Thymus (tissue), 11 donors: ENCODE results near the gene ZNF691. TPM values are rescaled to one million over a fixed set of nuclear protein-coding genes. Genes with fewer than 3 reads are reported as not detected.

Experiments
- DNase-seq, 9 donors: peaks; one replicate each; pipeline ENCODE4 v3.0.0-alpha.2; 2013; ENCODE audit warnings: low spot score in 9 of 9, low read depth in 6 of 9, missing footprints in 1 of 9
- H3K27ac ChIP-seq, 2 donors: one replicate each; pipeline ENCODE4 v1.5.1; 2013; ENCODE audit warnings: control low read depth in 1 of 2, low read depth in 1 of 2, low read length in 1 of 2, mild to moderate bottlenecking in 1 of 2, moderate library complexity in 1 of 2
- H3K27me3 ChIP-seq, 2 donors: one replicate each; pipeline ENCODE4 v1.5.1; 2013; ENCODE audit warnings: low read length in 1 of 2; ENCODE audit not compliant: control insufficient read depth in 2 of 2, insufficient read depth in 1 of 2
- H3K36me3 ChIP-seq, 2 donors: one replicate each; pipeline ENCODE4 v1.5.1; 2013; ENCODE audit warnings: low read length in 1 of 2, mild to moderate bottlenecking in 1 of 2, moderate library complexity in 1 of 2; ENCODE audit not compliant: control insufficient read depth in 2 of 2, insufficient read depth in 2 of 2
- H3K4me1 ChIP-seq, 2 donors: one replicate each; pipeline ENCODE4 v1.5.1; 2013; ENCODE audit warnings: low read length in 2 of 2; ENCODE audit not compliant: control insufficient read depth in 2 of 2, insufficient read depth in 2 of 2
- H3K4me3 ChIP-seq, 2 donors: one replicate each; pipeline ENCODE4 v1.5.1; 2013; ENCODE audit warnings: low read length in 2 of 2, control low read depth in 1 of 2, mild to moderate bottlenecking in 1 of 2
- H3K9me3 ChIP-seq, 2 donors: one replicate each; pipeline ENCODE4 v1.5.1; 2013; ENCODE audit warnings: low read length in 1 of 2, mild to moderate bottlenecking in 1 of 2; ENCODE audit not compliant: control insufficient read depth in 2 of 2, insufficient read depth in 1 of 2
- WGBS: extraction: QIAGEN DNeasy Blood & Tissue Kit; methylation state at CpG from one replicate; pipeline ENCODE4 v1.1.7; 2013; 5-methylcytosine and 5-hydroxymethylcytosine counted together
- polyA plus RNA-seq: library from polyadenylated mRNA; stranded (reverse); fragments of 200-250 nt; gene quantifications from one replicate; pipeline ENCODE4 v1.2.3, GENCODE V29; 2013
- total RNA-seq: library from RNA; stranded (reverse); fragments of 120-200 nt; gene quantifications from one replicate; pipeline ENCODE4 v1.2.4, GENCODE V29; 2013
- donor health status: healthy.

The ZNF691 gene
- total and polyA plus RNA-seq, 2 donors: 12.5 to 18.7 TPM

DNA sequence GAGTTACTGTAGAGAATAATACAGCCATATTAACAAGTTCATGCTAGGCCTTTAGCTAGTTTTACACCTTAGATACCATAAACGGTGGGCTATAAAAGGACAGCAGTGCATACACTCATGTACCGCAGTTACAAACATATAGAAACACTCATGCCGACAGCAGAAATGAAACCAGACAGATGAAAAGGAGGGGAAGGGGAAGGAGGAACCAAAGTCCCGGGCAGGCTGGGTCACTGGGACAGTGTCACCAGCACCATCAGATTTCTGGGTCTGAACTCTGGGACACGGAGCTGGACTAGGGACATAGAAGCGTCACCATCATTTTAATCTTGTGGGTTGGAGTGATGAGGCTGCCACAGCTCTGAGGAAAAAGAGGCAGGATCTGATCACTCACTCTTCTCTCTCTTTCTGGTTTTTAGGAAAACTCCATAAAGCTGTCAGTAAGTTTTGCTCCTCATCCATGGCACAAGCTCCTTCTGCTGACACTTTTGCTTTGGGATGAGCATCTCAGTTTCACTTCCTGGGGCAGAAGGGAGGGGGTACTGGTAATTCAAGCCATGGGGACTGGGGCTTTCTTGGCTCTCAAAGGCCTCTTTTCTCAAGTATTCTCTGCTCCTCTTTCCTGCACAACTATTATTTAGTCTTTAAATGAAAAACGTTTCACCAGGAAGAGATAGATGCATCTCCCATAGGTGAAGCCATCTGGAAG is 7.8 kb upstream of the ZNF691 start:
- Histone ChIP-seq H3K4me3 (no peak overlapping the region), H3K4me1 (no peaks in the 10 kb centered on the region), H3K9me3 (no peaks in the 10 kb centered on the region), H3K27ac (no peak overlapping the region), H3K27me3 (no peaks in the 10 kb centered on the region), H3K36me3 (peaks cover 0 to 3% of the 10 kb centered on the region in 2 donors)
- DNase-seq: no peak
- WGBS: 92% methylated on average over 7 of the region's 7 CpGs

DNA sequence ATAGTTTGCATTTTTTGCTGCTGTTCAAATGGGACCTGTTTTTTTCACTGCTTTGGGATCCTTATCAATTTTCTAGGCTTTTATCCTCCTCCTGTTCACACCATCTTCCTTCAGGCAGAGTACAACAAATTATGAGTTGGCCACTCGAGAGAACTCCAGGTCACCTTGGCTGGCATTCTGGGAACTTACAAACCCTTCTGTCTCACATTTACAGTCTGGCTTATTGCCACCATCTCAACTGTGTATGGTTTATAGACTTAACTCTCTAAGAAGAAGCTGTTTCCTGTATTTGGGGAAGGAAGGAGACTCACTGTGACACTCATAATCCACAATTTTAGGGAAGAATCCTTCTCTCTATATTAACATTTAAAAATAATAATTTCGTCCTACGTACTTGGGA is 5.4 kb upstream of the ZNF691 start:
- no peaks in the 10 kb centered on the region for H3K27me3 ChIP-seq
- no peaks in the 10 kb centered on the region for H3K9me3 ChIP-seq
- peaks cover 5% of the 10 kb centered on the region in 2 donors for H3K4me1 ChIP-seq
- H3K27ac ChIP-seq: no peak overlapping the region
- 94% methylated on average over 3 of the region's 3 CpGs for WGBS
- H3K36me3 ChIP-seq: peaks cover 0 to 3% of the 10 kb centered on the region in 2 donors
- H3K4me3 ChIP-seq: no peak overlapping the region
- no peak for DNase-seq

DNA sequence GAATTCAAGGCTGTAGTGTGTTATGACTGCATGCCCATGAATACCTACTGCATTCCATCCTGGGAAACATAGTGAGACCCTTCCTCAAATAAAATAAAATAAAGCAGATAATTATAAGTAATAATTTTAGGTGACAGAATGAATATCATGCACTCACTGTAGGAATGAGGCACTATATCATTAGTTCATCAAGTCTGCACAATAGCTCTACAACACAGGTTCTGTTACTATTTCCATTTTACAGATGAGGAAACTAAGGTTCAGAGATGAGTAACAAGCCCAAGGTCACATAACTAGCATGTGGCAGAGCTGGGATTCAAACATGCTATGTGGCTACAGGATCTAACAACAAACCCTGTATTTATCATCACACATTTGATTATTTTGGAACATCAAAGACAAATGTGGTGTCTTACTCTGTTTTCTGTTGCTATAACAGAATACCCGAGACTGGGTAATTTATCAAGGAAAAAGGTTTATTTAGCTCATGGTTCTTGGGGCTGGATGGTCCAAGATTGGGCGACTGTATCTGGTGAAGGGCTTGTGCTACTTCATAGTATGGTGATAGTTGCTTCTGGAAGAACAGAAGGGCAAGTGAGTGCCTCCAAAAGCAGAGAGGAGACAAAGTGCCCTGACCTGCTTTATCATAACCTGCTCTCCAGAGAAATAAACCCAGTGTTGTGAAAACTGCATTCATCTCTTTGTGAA is 4.8 kb upstream of the ZNF691 start:
- Histone ChIP-seq H3K4me1 (peaks cover 6 to 7% of the 10 kb centered on the region in 2 donors), H3K4me3 (no peak overlapping the region), H3K36me3 (peaks cover 0 to 3% of the 10 kb centered on the region in 2 donors), H3K9me3 (no peaks in the 10 kb centered on the region), H3K27ac (no peak overlapping the region), H3K27me3 (no peaks in the 10 kb centered on the region)
- WGBS: 97% methylated on average over 2 of the region's 2 CpGs
- DNase-seq: no peak

DNA sequence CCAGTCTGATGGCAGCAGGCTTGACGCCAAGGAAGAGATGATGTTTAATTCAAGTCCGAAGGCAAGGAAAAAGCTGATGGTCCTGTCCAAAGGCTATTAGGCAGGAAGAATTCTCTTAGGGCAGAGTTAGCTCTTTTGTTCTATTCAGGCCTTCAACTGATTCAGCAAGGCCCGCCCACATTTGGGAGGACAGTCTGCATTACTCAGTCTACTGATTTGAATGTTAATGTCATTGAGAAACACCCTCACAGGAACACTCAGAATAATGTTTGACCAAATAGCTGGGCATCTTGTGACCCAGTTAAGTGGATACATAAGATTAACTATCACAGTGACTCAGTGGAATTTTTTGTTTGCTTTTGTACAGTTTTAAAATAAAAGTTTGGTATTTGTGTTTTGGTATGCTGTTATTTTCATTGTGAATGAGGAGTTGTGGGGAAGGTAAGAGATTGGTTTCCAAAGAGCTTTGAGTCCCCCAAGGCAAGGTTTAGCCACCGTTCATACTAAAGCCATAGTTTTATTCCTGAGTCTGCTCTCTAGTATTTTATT is 1.7 kb upstream of the ZNF691 start:
- Histone ChIP-seq H3K27ac (no peak overlapping the region), H3K9me3 (no peaks in the 10 kb centered on the region), H3K36me3 (peaks cover 3 to 9% of the 10 kb centered on the region in 2 donors), H3K4me3 (no peak overlapping the region), H3K27me3 (no peaks in the 10 kb centered on the region), H3K4me1 (peaks cover 18 to 21% of the 10 kb centered on the region in 2 donors)
- WGBS: 98% methylated on average over 4 of the region's 4 CpGs
- DNase-seq: no peak

DNA sequence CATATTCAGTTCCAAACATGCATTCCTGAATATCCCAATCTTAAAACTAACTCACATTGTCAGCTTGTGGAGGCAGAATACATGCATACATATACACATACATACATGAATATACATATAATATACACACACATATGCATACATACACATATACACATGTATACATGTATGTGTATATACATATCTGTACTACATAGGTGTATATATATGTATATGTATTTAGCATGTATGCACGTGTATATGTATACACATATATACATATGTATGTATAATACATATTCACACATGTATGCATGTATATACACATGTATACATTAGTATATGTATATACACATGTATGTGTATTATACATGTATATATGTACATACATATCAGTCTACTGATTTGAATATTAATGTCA is 1.2 kb upstream of the ZNF691 start:
- Histone ChIP-seq H3K27me3 (no peaks in the 10 kb centered on the region), H3K4me1 (peaks cover 18 to 21% of the 10 kb centered on the region in 2 donors), H3K4me3 (no peak overlapping the region), H3K36me3 (peaks cover 4 to 14% of the 10 kb centered on the region in 2 donors), H3K9me3 (no peaks in the 10 kb centered on the region), H3K27ac (no peak overlapping the region)
- no peak for DNase-seq
- 85% methylated on average over 1 of the region's 1 CpG for WGBS

DNA sequence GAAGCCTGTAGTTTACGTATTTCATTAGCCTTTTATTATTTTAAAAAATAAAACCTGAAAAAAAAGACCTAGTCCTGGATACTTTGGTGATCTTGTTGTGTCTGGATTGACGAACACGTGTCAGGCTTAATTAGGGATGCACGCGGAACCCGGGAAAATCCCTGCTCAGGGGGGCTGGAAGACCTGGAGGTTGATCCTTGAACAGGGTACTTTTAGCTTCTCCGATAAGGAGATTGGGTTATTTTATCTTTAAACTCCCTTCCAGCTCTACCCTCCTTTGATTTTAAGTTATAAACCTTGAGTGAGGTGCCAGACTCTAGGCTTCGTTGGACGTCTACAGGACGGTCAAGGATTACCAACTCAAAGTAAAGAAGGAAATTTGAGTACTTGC is 552 bp upstream of the ZNF691 start:
- Histone ChIP-seq H3K9me3 (no peaks in the 10 kb centered on the region), H3K4me1 (peaks cover 18 to 21% of the 10 kb centered on the region in 2 donors), H3K27me3 (no peaks in the 10 kb centered on the region), H3K4me3 (peak overlapping the region; percentile 68 to 87), H3K36me3 (peaks cover 5 to 21% of the 10 kb centered on the region in 2 donors), H3K27ac (no peak overlapping the region)
- 14% methylated on average over 10 of the region's 10 CpGs for WGBS
- peak in 1 of 9 donors; percentile 10 for DNase-seq

DNA sequence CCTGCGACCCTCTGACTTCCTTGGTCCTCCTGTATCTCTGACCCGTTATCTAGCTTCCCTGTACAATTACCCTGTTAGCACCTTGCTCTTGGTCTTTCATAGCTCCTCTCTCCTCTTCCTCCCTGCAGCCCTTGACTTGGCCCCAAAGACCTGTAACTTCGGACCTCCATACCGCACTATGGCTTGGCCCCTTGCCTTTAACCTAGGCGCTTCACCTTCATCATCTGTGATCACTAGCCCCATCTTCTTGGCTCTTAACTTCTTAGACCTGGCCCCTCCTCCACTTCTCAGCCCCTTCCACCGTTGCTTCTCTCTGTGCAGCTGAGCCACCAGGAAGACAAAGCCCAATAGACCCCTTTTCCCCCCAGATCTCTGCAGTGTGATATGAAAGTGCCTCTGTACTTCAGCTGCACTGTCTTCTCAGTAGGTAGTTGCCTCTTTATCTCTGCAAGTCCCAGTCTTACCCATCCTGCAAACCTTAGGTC is 740 bp downstream of the ZNF691 start:
- Histone ChIP-seq H3K4me3 (peak overlapping the region; percentile 68 to 87), H3K36me3 (peaks cover 16 to 33% of the 10 kb centered on the region in 2 donors), H3K27ac (peak overlapping the region; percentile 58 to 84), H3K9me3 (no peaks in the 10 kb centered on the region), H3K27me3 (no peaks in the 10 kb centered on the region), H3K4me1 (peaks cover 18 to 21% of the 10 kb centered on the region in 2 donors)
- peak in 8 of 9 donors; percentile 27 to 78 (median 48) for DNase-seq
- 9% methylated on average over 6 of the region's 6 CpGs for WGBS

DNA sequence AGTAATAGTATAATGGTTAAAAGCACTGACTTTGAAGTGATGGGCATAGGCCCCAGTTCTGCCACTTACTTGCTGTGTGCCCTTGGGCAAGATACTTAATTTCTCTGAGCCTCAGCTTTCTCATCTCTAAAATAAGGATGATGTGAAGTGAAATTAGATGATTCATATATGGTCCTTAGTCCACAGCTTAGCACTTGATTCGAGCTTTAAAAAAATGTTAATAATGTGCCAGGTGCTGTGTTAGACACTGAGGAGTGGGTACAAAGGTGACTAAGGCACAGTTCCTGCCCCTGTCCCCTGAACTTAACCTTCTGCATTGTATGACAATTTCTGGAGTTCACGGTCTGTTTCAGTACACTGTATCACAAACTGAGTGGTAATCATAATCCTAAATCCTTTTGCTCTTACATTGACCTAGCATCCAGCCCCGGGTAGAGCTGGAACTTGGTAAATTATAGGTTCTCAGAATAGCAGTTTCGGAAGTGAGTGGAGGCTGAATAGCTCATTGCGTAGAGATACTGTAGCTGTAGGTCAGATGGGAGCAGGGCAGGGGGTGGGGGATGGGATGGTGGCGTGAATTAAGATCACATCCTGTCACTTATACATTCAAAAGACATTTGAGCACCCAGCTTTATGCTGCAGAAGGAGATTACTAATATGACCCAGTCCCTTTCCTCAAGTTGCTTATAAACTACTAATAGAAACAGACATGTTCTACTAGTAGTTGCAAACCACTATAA is 1.5 kb downstream of the ZNF691 start:
- DNase-seq: peak in 3 of 9 donors; percentile 14 to 22 (median 18)
- H3K4me3 ChIP-seq: peak overlapping the region; percentile 68 to 87
- 84% methylated on average over 6 of the region's 6 CpGs for WGBS

More for the DNA sequence above, 1.5 kb downstream of the ZNF691 start:
- H3K36me3 ChIP-seq: peaks cover 20 to 35% of the 10 kb centered on the region in 2 donors
- H3K27me3 ChIP-seq: no peaks in the 10 kb centered on the region
- H3K27ac ChIP-seq: peak overlapping the region in 1 of 2 donors; percentile 84
- peaks cover 18 to 24% of the 10 kb centered on the region in 2 donors for H3K4me1 ChIP-seq
- no peaks in the 10 kb centered on the region for H3K9me3 ChIP-seq
